Activated CD4-positive, alpha-beta memory T cell treated with anti-CD3 and anti-CD28 coated beads for 36 hours (primary cell): Measurements from ENCODE around the gene AHNAK2. TPM values are rescaled to one million over a fixed set of nuclear protein-coding genes. Genes with fewer than 3 reads are reported as not detected.

Experiments used
- CTCF ChIA-PET: fragments of 350-600 bp; sonication (Branson Sonifier 250); formaldehyde crosslinking; loops from one replicate; lab custom pipeline; 2021; ENCODE audit warnings: antibody characterized with exemption, inconsistent platforms; lab: Charles Lee
- POLR2A ChIA-PET: fragments of 350-600 bp; sonication (Branson Sonifier 250); formaldehyde crosslinking; loops from one replicate; lab custom pipeline; 2021; ENCODE audit warnings: antibody characterized with exemption; lab: Charles Lee
- DNase-seq: peaks from one replicate; pipeline ENCODE4 v3.0.0-alpha.2; 2020
- H3K27ac Mint-ChIP-seq: one replicate; pipeline ENCODE4 v1.8.0; 2021; ENCODE audit warnings: mixed read lengths
- H3K27me3 Mint-ChIP-seq: one replicate; pipeline ENCODE4 v1.8.0; 2021; ENCODE audit warnings: mixed read lengths
- H3K36me3 Mint-ChIP-seq: one replicate; pipeline ENCODE4 v1.8.0; 2021; ENCODE audit warnings: mixed read lengths
- H3K4me1 Mint-ChIP-seq: one replicate; pipeline ENCODE4 v1.8.0; 2021; ENCODE audit warnings: low read depth, mixed read lengths
- H3K4me3 Mint-ChIP-seq: one replicate; pipeline ENCODE4 v1.8.0; 2021; ENCODE audit warnings: mild to moderate bottlenecking, mixed read lengths
- H3K9me3 Mint-ChIP-seq: one replicate; pipeline ENCODE4 v1.8.0; 2021; ENCODE audit warnings: mixed read lengths
- intact Hi-C: fragments of 100-400 bp; cut with micrococcal nuclease; formaldehyde crosslinking; loops from one replicate; pipeline ENCODE4 v1.15.1; 2023
- total RNA-seq, 2 experiments: library from RNA; stranded (reverse); gene quantifications; one replicate each; pipeline ENCODE4 v1.2.3, GENCODE V29; 2021

AHNAK2 gene
- total RNA-seq, 2 experiments from 2014 or later, result 0.02 to 0.05 TPM

- Mint-ChIP-seq H3K27me3 (peaks cover 11% of the 10 kb centered on the region), H3K4me1 (no peaks in the 10 kb centered on the region), H3K27ac (no peak overlapping the region), H3K9me3 (no peaks in the 10 kb centered on the region), H3K36me3 (no peaks in the 10 kb centered on the region), H3K4me3 (no peak overlapping the region)
- intact Hi-C loops, result no loop called here
- CTCF ChIA-PET, result no interaction called here
- DNase-seq, result no peak
- POLR2A ChIA-PET, result no interaction called here
Measured at GRCh38 chr14:104937161-104937560, 41.0 kb downstream of the AHNAK2 start.

DNA sequence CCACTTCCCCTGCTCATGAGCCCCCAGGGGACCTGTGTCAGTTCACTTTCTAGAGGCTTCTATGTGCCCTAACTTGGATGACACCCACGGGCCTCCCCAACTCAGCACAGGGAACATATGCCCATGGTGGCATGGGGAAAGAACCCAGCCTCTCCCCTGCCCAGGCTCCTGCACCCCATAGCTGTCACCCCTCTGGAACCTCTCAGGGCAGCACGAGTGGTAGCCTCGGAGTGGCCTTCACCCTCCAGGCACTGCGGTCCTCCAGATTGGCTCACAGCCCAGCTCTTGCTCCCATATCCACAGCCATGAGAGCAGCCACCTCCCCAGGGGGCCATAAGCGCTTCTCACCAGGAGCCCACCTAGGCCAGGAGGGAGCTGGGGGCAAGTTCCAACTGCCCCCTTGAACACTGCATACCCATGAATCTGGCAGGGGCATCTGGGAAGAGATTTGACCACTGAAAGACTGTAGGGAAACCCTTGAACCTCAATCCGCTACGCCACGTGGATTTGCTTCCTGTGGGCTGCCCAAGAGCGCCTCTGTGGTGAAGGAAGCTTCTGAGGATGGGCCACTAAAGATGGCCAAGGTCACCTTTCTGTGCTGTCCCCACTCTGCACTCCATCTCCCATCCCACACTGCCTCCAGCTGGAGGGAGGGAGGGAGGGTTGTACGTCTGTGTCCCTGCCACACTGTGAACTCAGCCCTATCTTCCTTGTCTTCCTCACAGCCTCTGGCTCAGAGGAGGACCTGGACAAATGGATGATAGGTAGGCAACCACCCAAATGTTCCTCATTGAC, 41.6 kb downstream of the AHNAK2 start:
- Mint-ChIP-seq H3K27me3 (peaks cover 11% of the 10 kb centered on the region), H3K4me3 (no peak overlapping the region), H3K36me3 (no peaks in the 10 kb centered on the region), H3K4me1 (no peaks in the 10 kb centered on the region), H3K27ac (no peak overlapping the region), H3K9me3 (no peaks in the 10 kb centered on the region)
- intact Hi-C loops, result no loop called here
- DNase-seq, result no peak
- ChIA-PET POLR2A (no interaction called here), CTCF (no interaction called here)

- ChIA-PET CTCF (interaction anchor here (0.7 kb wide), 1 partner anchor 109 kb away, joined by 3 read pairs; no protein-coding TSS in a partner anchor), POLR2A (no interaction called here)
- no peak overlapping the region for H3K4me3 Mint-ChIP-seq
- intact Hi-C loops, result no loop called here
- H3K27ac Mint-ChIP-seq, result no peak overlapping the region
- H3K4me1 Mint-ChIP-seq, result no peaks in the 10 kb centered on the region
- no peaks in the 10 kb centered on the region for H3K9me3 Mint-ChIP-seq
- H3K36me3 Mint-ChIP-seq, result no peaks in the 10 kb centered on the region
- peaks cover 11% of the 10 kb centered on the region for H3K27me3 Mint-ChIP-seq
- no peak for DNase-seq
Measured at GRCh38 chr14:104935955-104936354, 42.2 kb downstream of the AHNAK2 start.

GRCh38 chr14:104935026-104935650, 43.0 kb downstream of the AHNAK2 start:
- CTCF ChIA-PET, result interaction anchor here (0.7 to 1.0 kb wide), 2 partner anchors 110 to 156 kb away, joined by 3 read pairs; no protein-coding TSS in a partner anchor
- no peak for DNase-seq
- intact Hi-C loops, result no loop called here
- POLR2A ChIA-PET, result no interaction called here
- no peak overlapping the region for H3K4me3 Mint-ChIP-seq
- H3K27me3 Mint-ChIP-seq, result peaks cover 9% of the 10 kb centered on the region
- H3K9me3 Mint-ChIP-seq, result no peaks in the 10 kb centered on the region
- H3K36me3 Mint-ChIP-seq, result no peaks in the 10 kb centered on the region
- H3K27ac Mint-ChIP-seq, result no peak overlapping the region
- no peaks in the 10 kb centered on the region for H3K4me1 Mint-ChIP-seq

DNA sequence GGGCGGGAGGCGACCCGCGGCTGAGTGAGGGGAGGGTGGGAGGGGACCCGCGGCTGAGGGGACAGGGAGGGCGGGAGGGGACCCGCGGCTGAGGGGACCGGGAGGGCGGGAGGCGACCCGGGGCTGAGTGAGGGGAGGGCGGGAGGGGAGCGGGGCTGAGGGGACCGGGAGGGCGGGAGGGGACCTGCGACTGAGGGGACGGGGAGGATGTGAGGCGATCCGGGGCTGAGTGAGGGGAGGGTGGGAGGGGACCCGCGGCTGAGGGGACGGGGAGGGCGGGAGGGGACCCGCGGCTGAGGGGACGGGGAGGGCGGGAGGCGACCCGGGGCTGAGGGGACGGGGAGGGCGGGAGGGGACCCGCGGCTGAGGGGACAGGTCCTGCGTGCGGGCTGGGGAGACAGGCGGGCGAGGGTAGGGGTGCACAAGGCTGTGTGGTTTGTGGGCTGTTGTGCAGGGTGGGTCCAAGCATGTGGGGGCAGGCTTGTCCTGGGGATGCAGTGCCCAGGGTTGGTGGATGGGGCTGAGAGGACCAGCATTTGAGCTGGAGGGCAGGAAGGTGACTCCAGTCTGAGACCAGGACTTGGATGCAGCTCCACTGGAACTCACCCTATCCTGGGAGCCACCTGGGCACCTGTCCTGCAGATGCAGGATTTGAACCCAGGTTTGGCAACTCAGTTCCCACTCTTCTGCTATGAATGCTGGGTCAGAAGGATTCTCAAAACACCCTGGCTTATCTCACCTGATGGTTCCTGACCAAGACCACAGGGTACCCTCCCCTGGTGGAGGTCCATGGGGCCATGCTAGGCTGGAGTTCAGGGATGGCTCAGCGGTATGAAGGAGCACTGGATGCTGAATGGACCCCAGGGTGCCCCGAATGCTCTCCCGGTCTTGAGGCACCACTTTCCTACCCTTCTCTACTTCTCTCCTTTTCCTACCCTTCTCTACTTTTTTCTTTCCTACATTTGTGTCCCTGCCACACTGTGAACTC, 44.1 kb downstream of the AHNAK2 start:
- peaks cover 10% of the 10 kb centered on the region for H3K27me3 Mint-ChIP-seq
- no peak overlapping the region for H3K27ac Mint-ChIP-seq
- H3K9me3 Mint-ChIP-seq, result no peaks in the 10 kb centered on the region
- intact Hi-C loops, result no loop called here
- POLR2A ChIA-PET, result no interaction called here
- CTCF ChIA-PET, result interaction anchor here (0.8 to 1.2 kb wide), 4 partner anchors 8 to 157 kb away, joined by 3 read pairs; no protein-coding TSS in a partner anchor
- no peaks in the 10 kb centered on the region for H3K4me1 Mint-ChIP-seq
- DNase-seq, result no peak
- peak overlapping the region; percentile 1 for H3K4me3 Mint-ChIP-seq
- H3K36me3 Mint-ChIP-seq, result no peaks in the 10 kb centered on the region

GRCh38 chr14:104932676-104933631, 45.2 kb downstream of the AHNAK2 start:
- no peaks in the 10 kb centered on the region for H3K36me3 Mint-ChIP-seq
- H3K9me3 Mint-ChIP-seq, result no peaks in the 10 kb centered on the region
- ChIA-PET POLR2A (no interaction called here), CTCF (interaction anchor here (0.8 to 1.3 kb wide), 5 partner anchors 9 to 164 kb away, joined by 3 to 5 read pairs (median 3); no protein-coding TSS in a partner anchor)
- H3K4me3 Mint-ChIP-seq, result peak overlapping the region; percentile 41
- peaks cover 11% of the 10 kb centered on the region for H3K27me3 Mint-ChIP-seq
- DNase-seq, result peak; percentile 89
- no peaks in the 10 kb centered on the region for H3K4me1 Mint-ChIP-seq
- intact Hi-C loops, result no loop called here
- H3K27ac Mint-ChIP-seq, result no peak overlapping the region

- no peak for DNase-seq
- CTCF ChIA-PET, result interaction anchor here (1.3 kb wide), 1 partner anchor 163 kb away, joined by 4 read pairs; no protein-coding TSS in a partner anchor
- POLR2A ChIA-PET, result no interaction called here
- H3K9me3 Mint-ChIP-seq, result no peaks in the 10 kb centered on the region
- no peak overlapping the region for H3K4me3 Mint-ChIP-seq
- H3K4me1 Mint-ChIP-seq, result no peaks in the 10 kb centered on the region
- intact Hi-C loops, result no loop called here
- H3K27ac Mint-ChIP-seq, result no peak overlapping the region
- H3K36me3 Mint-ChIP-seq, result no peaks in the 10 kb centered on the region
- H3K27me3 Mint-ChIP-seq, result peaks cover 10% of the 10 kb centered on the region
Measured at GRCh38 chr14:104931771-104932675, 46.2 kb downstream of the AHNAK2 start.

DNA sequence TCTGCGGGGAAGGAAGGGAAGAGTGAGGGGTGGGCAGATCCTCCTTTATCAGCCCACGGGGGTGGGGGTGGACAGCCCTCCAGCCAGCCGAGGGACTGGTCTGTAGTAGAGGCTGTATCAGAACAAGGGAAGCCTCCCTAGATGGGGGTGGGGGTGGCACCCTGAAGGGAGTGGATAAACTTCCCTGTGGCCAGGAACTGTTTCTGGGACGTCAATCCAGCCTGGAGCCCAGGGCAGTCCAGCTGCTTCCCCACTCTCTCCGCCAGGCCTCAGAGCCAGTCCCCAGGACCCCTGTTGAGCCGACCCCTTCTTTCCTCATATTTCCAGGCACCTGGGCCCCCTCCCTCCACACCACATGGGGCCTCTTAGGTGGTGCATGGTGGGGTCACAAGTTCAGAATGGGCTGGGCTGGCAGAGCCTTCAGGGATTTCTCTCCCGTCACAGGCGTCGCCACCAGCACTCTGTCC, 46.8 kb downstream of the AHNAK2 start:
- intact Hi-C loops, result no loop called here
- CTCF ChIA-PET, result no interaction called here
- H3K27ac Mint-ChIP-seq, result no peak overlapping the region

GRCh38 chr14:104930526-104931303, 47.5 kb downstream of the AHNAK2 start:
- ChIA-PET CTCF (no interaction called here), POLR2A (no interaction called here)
- H3K9me3 Mint-ChIP-seq, result no peaks in the 10 kb centered on the region
- H3K27ac Mint-ChIP-seq, result no peak overlapping the region
- H3K4me1 Mint-ChIP-seq, result peaks cover 3% of the 10 kb centered on the region
- no peak overlapping the region for H3K4me3 Mint-ChIP-seq
- H3K36me3 Mint-ChIP-seq, result no peaks in the 10 kb centered on the region
- peaks cover 9% of the 10 kb centered on the region for H3K27me3 Mint-ChIP-seq
- DNase-seq, result no peak
- intact Hi-C loops, result no loop called here

More for the DNA sequence above, 46.8 kb downstream of the AHNAK2 start:
- Mint-ChIP-seq H3K36me3 (no peaks in the 10 kb centered on the region), H3K9me3 (no peaks in the 10 kb centered on the region), H3K4me1 (peaks cover 3% of the 10 kb centered on the region), H3K4me3 (no peak overlapping the region), H3K27me3 (peaks cover 9% of the 10 kb centered on the region)
- POLR2A ChIA-PET, result no interaction called here
- DNase-seq, result no peak
